ENCODE measurements around the gene NEK1.
"Not testable (repeated sequence)": the region's sequence is repeated elsewhere in the genome, so short reads cannot be mapped to it uniquely, and the experiment has no call there.

GRCh38 chr4:169570266-169570665 is 42.1 kb downstream of the NEK1 start:
- not testable (repeated sequence) for TF ChIP-seq CTCF (conservative IDR thresholded peaks at IDR 0.05; ENCODE audit: low read depth in 2 of 2); STAT1 (IDR thresholded peaks at IDR 0.05; ENCODE audit: unreplicated experiment); ZNF114 (CRISPR knock-in tag; IDR thresholded peaks at IDR 0.05); REST (IDR thresholded peaks at IDR 0.05; ENCODE audit: unreplicated experiment); ZNF331 (CRISPR knock-in tag; IDR thresholded peaks at IDR 0.05; ENCODE audit: low read depth); EZH2phosphoT487 (IDR thresholded peaks at IDR 0.05; ENCODE audit: unreplicated experiment); EZH2 (IDR thresholded peaks at IDR 0.05; ENCODE audit: low read depth, unreplicated experiment)
